Breast epithelium (tissue), 4 donors: ENCODE results near the gene CDH4. TPM values are rescaled to one million over a fixed set of nuclear protein-coding genes. Genes with fewer than 3 reads are reported as not detected.
A peak's percentile ranks its signal among the peaks of the same experiment; 100 is the strongest.

Experiments used
- DNase-seq, 2 donors: peaks; one replicate each; pipeline ENCODE4 v3.0.0-alpha.2; 2019; ENCODE audit warnings: low spot score in 2 of 2
- H3K27ac ChIP-seq, 2 donors: fragments of 200-600 bp; sonication (generic) in 1 of 2; one replicate each; pipeline ENCODE4 v1.5.1; 2016 to 2019; ENCODE audit warnings: mild to moderate bottlenecking in 1 of 2
- H3K27me3 ChIP-seq, 2 donors: fragments of 200-600 bp; sonication (generic) in 1 of 2; one replicate each; pipeline versions ENCODE4 v1.5.1 to v1.6.0; 2017 to 2019; ENCODE audit warnings: control low read depth in 1 of 2, mild to moderate bottlenecking in 1 of 2
- H3K36me3 ChIP-seq: fragments of 200-600 bp; one replicate; pipeline ENCODE4 v1.5.1; 2019
- H3K4me1 ChIP-seq, 2 donors: fragments of 200-600 bp; sonication (generic); one replicate each; pipeline ENCODE4 v1.5.1; 2016 to 2019; ENCODE audit warnings: control low read depth in 1 of 2
- H3K4me3 ChIP-seq, 3 donors: fragments of 200-600 bp; sonication (generic); 1 replicate in 2 of 3; 2 replicates in 1 of 3; pipeline ENCODE4 v1.5.1; 2016 to 2019; ENCODE audit warnings: mild to moderate bottlenecking in 3 of 3, moderate library complexity in 2 of 3
- H3K9me3 ChIP-seq, 2 donors: fragments of 200-600 bp; sonication (generic) in 1 of 2; one replicate each; pipeline ENCODE4 v1.5.1; 2016 to 2019; ENCODE audit warnings: control low read depth in 1 of 2
- POLR2A ChIP-seq: fragments of 450-650 bp; IDR thresholded peaks from one replicate; pipeline ENCODE4 v1.6.1; 2016; ENCODE audit warnings: antibody characterized with exemption, mild to moderate bottlenecking, moderate library complexity
- POLR2AphosphoS5 ChIP-seq, 3 donors: sonication (generic); formaldehyde crosslinking; IDR thresholded peaks; one replicate each; pipeline ENCODE4 v1.6.1; 2017; ENCODE audit warnings: antibody characterized with exemption in 3 of 3
- intact Hi-C: fragments of 100-400 bp; cut with DNase I; formaldehyde crosslinking; loops from one replicate; pipeline ENCODE4 v1.15.1; 2023; ENCODE audit warnings: low total_unique reads
- total RNA-seq, 3 donors: library from RNA; depleted of rRNA; stranded (reverse); fragments of >200 nt; gene quantifications; one replicate each; pipeline ENCODE4 v1.1.0, GENCODE V29; 2016
- TF ChIP-seq, protein P1 (sequence below), 3 donors: fragments of 450-650 bp; IDR thresholded peaks; one replicate each; pipeline ENCODE4 v1.5.1; 2016 to 2017; ENCODE audit warnings: antibody characterized with exemption in 3 of 3, mild to moderate bottlenecking in 3 of 3, moderate library complexity in 3 of 3

The CDH4 gene
- total RNA-seq, 3 donors from 2014 or later: under 0.01 TPM; not detected in 2

DNA sequence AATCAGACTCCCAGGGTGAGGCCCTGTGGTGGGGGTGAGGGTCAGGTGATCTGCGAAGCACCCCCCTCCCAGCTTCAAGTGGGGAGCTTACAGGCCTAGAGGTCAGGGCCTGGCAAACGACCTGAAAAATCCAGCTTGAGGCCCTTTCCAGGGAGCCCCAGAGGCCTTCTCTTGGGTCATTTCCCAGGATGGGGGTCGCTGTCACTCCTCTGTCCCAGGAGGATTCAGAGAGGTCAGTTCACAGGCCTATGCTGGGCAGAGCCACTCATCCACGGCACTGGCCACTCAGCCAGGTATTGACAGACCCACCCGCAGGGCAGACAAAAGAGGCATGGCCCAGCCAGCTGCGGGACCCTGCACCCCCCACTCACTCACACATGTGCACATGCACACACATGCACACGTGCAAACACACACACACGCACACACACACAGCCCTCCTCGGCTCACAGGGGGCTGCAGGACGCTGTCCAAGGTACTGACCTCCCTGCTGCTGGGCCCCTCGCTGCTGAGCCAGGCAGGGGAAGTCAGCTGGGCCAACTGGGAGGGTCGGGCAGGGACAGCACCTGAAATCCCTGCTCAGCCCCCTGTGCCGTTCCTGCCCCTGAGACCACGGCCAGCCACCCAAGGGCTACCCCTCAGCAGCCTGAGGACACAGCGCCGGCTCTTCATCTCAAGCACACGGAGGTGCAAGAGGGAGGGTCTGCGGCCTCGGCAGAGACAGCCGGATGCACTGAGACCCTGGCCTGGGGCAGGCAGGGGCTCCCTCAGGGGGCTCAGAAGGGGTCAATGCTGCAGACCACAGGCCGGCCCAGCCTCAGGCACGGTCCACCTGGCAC, 699.9 kb downstream of the CDH4 start:
- intact Hi-C loops: loop anchor here (1.0 kb wide), 1 partner anchor 45 kb away; no protein-coding TSS in a partner anchor
- Histone ChIP-seq H3K27me3 (peaks cover 0 to 20% of the 10 kb centered on the region in 2 donors), H3K27ac (no peak overlapping the region), H3K36me3 (no peaks in the 10 kb centered on the region), H3K4me3 (no peak overlapping the region), H3K4me1 (no peaks in the 10 kb centered on the region), H3K9me3 (no peaks in the 10 kb centered on the region)
- TF ChIP-seq, protein P1, sequence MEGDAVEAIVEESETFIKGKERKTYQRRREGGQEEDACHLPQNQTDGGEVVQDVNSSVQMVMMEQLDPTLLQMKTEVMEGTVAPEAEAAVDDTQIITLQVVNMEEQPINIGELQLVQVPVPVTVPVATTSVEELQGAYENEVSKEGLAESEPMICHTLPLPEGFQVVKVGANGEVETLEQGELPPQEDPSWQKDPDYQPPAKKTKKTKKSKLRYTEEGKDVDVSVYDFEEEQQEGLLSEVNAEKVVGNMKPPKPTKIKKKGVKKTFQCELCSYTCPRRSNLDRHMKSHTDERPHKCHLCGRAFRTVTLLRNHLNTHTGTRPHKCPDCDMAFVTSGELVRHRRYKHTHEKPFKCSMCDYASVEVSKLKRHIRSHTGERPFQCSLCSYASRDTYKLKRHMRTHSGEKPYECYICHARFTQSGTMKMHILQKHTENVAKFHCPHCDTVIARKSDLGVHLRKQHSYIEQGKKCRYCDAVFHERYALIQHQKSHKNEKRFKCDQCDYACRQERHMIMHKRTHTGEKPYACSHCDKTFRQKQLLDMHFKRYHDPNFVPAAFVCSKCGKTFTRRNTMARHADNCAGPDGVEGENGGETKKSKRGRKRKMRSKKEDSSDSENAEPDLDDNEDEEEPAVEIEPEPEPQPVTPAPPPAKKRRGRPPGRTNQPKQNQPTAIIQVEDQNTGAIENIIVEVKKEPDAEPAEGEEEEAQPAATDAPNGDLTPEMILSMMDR (IDR thresholded peaks at IDR 0.05): no peak
- TF ChIP-seq POLR2AphosphoS5 (IDR thresholded peaks at IDR 0.05): no peak
- no peak for TF ChIP-seq POLR2A
- peak in 1 of 2 donors; percentile 24 for DNase-seq

DNA sequence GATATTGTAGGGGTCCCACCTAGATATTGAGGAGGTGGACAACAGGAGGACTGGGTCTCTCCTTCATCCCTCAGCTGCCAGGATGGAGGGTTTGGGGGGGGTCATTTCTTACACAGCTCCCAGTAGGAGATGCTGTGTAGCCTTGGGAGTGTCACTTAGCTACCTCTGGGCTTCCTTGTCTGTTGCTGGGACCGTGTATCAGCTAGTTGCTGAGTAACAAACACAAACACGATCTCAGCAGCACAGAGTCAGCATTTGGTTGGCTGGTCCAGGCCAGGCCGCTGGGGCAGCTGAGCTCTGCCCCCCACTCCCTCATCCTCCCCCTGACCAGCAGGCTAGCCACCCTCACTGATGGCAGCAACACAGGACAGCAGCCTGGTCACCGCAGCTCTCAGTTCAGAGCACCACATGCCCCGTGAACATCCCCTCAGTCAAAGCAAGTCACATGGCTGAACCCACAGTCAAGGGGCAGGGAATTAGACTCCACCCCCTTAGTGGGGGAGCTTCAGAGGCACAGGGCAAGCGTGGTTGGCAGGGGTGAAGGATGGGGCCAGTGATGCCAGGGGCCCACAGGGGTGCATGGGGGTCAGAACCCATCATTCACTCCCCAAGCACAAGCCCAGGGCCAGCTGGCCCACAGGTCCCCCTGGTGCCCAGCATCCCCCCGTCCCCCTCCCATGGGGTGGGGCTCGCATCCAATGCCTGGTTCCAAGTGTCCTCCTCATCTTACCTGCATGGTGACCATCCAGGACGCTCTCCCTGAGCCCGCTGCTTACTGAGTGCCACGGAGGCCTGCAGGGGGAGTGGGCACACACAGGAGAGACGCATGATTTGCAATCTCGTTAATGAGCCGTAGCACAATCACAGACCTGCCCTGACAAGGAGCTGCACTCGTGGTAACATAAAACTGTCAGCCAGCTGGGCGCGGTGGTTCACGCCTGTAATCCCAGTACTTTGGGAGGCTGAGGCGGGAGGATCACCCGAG, 701.3 kb downstream of the CDH4 start:
- Histone ChIP-seq H3K27me3 (peaks cover 0 to 20% of the 10 kb centered on the region in 2 donors), H3K4me3 (no peak overlapping the region), H3K27ac (no peak overlapping the region), H3K36me3 (no peaks in the 10 kb centered on the region), H3K4me1 (no peaks in the 10 kb centered on the region), H3K9me3 (no peaks in the 10 kb centered on the region)
- intact Hi-C loops: no loop called here
- DNase-seq: peak in 1 of 2 donors; percentile 35
- no peak for TF ChIP-seq POLR2A
- no peak for TF ChIP-seq POLR2AphosphoS5 (IDR thresholded peaks at IDR 0.05)
- TF ChIP-seq, protein P1 (IDR thresholded peaks at IDR 0.05): no peak

DNA sequence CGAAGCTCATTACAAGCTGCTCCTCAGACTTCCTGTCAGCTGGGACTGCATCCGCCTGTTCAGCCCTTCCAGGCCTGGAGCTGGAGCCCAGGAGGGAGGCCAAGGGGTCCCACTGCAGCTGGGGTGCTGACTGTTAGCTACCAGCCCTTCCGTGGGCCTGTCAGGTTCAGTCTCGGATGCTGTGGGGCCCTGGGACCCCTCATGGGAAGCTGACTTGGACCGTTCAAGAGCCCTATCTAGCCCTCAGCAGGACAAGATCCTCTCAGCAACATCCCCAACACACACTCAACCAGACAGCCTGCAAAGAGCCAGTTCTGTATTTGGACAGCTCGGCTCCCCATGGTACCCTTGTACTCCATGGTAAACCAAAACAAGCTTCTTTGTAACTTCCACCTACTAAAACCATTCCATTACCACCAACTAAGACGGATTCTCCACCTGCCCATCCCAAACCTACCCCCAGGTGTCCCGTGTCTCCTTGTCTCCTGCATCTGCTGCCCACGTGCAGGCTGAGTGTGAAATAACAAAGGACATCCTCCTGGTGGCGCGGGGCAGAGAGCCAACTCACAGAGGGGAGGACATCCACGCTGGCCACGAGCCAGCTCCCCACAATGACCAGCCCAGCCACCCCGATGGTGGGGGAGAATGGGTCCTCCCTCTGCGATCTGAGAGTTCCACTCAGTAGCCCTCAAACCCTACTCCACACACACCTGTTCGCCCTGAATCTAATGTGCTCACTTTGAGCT, 702.4 kb downstream of the CDH4 start:
- intact Hi-C loops: no loop called here
- TF ChIP-seq, protein P1 (IDR thresholded peaks at IDR 0.05): no peak
- TF ChIP-seq POLR2AphosphoS5 (IDR thresholded peaks at IDR 0.05): no peak
- TF ChIP-seq POLR2A: no peak
- peaks cover 0 to 20% of the 10 kb centered on the region in 2 donors for H3K27me3 ChIP-seq
- H3K27ac ChIP-seq: no peak overlapping the region
- no peaks in the 10 kb centered on the region for H3K9me3 ChIP-seq
- no peak overlapping the region for H3K4me3 ChIP-seq
- H3K36me3 ChIP-seq: no peaks in the 10 kb centered on the region
- peak in 1 of 2 donors; percentile 34 for DNase-seq
- H3K4me1 ChIP-seq: no peaks in the 10 kb centered on the region

DNA sequence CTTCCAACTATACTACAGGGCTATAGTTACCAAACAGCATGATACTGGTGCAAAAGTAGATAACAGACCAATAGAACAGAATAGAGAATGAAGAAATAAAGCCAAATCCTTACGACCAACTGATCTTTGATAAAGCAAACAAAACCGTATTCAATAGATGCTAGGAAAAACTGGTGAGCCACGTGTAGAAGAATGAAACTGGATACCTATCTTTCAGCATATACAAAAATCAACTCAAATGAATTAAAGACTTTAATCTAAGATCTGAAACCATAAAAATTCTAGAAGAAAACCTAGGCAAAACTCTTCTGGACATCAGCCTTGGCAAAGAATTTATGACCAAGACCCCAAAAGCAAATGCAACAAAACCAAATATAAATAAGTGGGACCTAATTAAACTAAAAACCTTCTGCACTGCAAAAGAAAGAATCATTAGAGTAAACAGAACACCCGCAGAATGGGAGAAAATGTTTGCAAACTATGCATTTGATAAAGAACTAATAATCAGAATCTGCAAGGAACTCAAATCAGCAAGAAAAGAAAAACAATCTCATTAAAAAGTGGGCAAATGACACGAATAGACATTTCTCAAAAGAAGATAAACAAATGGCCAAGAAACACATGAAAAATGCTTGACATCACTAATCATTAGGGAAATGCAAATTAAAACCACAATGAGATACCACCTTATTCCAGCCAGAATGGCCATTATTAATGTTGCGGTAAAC, 703.8 kb downstream of the CDH4 start:
- H3K4me1 ChIP-seq: no peaks in the 10 kb centered on the region
- no peaks in the 10 kb centered on the region for H3K36me3 ChIP-seq
- H3K27me3 ChIP-seq: peaks cover 0 to 20% of the 10 kb centered on the region in 2 donors
- intact Hi-C loops: no loop called here
- TF ChIP-seq POLR2AphosphoS5 (IDR thresholded peaks at IDR 0.05) (no peak), POLR2A (no peak)
- TF ChIP-seq, protein P1 (IDR thresholded peaks at IDR 0.05): no peak
- DNase-seq: no peak
- no peak overlapping the region for H3K4me3 ChIP-seq
- no peaks in the 10 kb centered on the region for H3K9me3 ChIP-seq
- H3K27ac ChIP-seq: no peak overlapping the region
